GM19025 (cell line): ENCODE data around the gene FEM1B.

ENCODE experiments used
- ATAC-seq: cut with Tn5 transposase; IDR thresholded peaks from one replicate; pipeline ENCODE4 v1.9.1; 2021; ENCODE audit warnings: mild to moderate bottlenecking, low read depth, moderate library complexity; ENCODE audit not compliant: unreplicated experiment

The FEM1B gene

DNA sequence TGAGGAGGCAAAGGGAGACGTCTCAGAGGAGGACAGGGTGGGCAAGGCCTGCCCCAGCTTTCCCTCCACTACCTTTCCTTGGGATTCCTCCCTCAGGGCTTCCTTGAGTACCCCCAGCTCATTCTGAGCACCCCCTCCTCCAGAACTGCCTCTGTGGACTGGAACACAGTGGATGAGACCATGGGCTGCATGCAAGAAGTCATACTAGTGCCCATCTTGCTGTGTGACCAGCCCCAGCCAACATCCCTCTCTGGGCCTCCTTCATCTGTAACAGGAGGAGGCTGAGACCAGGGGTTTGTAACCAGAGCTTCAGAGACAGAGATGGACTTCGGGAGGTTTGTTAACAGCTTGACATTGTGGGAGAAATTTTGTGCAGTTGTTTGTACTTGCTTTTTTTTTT, 25.6 kb downstream of the FEM1B start:
- no peak for ATAC-seq

DNA sequence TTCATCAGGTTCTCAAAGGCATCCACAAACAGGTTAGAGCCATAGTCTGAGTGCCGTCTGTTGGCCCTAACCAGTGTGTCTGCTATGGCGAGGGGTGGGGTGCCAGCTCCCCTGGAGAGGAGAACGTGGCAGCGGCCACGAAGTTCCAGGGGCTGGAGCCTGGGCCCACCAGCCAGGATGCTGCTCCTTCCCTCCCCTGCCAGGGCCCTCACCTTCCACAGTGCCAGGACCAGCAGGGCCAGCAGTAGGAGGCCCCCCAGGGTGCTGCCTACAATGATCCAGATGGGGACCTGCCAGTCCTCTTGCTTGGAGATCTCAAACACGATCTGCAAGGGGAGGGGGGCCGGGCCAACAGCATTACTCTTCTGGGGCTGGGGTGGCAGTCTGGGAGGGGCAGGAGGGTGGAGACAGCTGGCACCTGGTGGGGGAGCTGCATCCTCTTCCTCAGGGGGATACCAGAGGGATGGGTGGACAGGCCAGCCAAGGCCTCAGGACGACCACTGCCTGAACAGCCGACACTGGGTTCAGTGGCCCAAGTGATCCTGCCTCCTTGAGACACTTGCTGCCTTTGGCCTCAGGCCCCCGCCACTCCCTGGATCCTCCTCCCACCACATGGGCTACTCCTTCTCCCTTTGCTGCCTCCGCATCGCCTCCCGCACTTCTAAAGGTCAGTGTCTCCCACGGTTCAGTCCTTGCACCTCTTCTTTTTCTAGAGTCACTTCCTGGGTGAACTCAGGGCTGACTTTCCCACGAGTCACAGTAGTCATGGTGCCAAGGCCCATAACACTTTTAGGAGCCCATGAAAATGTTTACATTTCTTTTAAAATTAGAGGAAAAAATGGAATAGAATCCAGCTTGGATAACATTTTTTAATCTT, 26.3 kb downstream of the FEM1B start:
- ATAC-seq = no peak

DNA sequence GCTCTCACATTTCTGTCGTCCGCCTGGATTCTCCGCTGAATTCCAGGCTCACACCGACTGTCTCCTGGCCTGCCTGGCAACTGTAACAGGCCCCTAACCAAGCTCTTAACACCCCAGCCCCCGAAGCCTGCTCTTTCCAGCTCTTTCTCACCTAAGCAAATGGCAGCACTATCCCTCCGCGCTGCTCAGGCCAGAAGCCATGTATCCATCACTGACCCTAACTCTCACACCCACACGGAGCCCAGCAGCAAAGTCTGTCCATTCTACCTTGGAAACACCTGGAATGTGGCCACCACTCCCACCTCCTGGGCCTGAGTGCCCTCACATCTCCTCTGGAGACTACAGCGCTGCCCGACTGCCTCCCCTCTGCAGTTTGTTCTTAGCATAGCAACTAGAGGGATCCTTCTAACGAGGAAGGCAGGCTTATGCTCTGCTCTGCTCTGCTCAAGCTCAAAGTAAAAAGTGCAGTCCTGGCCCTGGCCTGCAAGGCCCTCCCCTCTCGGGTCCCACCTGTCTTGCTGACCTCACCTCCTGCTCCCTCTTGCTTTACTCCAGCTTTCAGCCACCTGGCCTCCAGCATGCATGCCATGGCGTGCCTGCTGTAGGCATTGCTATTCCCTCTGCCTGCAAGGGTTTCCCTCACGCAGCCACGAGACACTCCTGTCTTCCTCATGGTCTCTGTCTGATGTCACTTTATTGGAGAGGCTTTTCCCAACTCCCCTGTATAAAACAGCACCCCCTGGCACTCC, 27.2 kb downstream of the FEM1B start:
- no peak for ATAC-seq

- no peak for ATAC-seq
Observed at GRCh38 chr15:68305420-68305871, 27.9 kb downstream of the FEM1B start.

DNA sequence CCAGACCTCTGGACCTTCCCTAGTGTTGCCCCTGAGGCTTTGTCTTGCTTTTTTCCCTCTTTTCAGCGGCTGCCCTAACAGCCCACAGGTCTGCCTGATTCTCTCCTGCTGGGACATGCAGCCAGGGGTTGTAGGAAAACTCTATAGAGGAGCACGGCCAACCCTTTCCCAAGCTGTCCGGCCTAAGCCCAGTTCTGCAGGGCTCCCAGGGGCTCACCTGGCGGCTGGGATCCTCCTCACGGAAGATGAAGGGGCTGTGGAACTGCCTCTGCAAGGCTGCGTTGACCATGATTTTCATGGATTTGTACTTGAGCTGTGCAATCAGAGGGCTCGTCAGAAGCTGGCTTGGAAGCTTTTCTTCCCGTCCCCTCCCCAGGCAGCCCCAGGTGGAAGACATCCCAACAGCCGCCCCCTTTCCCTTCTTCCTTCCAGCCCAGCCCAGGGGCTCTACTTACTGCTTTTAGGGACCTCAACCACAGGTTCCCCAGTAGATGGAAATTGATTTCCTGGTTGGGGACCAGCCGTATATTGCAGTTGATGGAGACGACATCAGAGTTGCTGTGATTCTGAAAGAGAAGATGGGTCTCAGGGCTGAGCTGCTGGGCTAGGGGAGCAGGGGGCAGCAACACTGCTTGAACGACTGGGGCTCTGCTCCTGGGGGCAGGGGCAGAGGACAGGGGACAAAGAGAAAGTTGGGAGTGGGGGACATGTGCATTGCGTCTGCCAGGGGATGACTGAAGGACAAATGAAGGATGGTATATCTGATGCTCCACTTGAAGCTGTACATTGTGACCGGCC, 29.8 kb downstream of the FEM1B start:
- no peak for ATAC-seq

GRCh38 chr15:68309024-68309423, 31.5 kb downstream of the FEM1B start:
- ATAC-seq = no peak

- ATAC-seq = no peak
Observed at GRCh38 chr15:68310178-68310803, 32.7 kb downstream of the FEM1B start.

- ATAC-seq = no peak
Observed at GRCh38 chr15:68310804-68311463, 33.4 kb downstream of the FEM1B start.

GRCh38 chr15:68311464-68311835, 33.9 kb downstream of the FEM1B start:
- ATAC-seq = no peak

DNA sequence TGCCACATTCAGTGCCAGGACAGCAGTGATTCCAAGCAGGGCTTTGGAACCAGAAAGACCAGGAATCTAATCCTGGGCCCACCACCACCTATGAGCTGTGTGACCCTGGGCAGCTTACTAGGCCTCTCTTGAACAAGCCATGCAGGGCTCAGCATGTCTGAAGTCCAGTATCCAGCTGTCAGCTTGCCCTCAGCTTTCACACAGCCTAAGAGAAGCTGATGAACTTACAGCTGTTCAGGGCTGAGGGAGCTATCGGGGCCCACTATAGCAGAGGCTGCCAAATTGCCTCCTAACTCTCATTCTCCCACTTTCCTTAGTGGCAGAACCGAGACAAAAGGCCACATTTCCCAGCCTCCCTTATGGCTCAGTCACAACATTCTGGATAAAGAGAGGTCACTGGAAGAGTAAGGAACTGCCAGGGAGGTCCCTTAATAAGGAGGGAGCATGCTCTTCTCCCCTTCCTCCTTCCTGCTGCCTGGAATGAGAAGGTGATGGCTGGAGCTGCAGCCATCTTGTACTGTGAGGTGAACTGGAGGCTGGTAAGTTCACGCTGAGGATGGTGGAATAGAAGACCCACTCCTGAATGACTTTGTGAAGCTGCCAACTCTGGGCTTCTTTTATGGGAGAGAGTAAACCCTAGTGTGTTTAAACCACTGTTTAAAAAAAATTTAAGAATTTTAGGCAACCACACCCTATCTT, 34.5 kb downstream of the FEM1B start:
- ATAC-seq = no peak

DNA sequence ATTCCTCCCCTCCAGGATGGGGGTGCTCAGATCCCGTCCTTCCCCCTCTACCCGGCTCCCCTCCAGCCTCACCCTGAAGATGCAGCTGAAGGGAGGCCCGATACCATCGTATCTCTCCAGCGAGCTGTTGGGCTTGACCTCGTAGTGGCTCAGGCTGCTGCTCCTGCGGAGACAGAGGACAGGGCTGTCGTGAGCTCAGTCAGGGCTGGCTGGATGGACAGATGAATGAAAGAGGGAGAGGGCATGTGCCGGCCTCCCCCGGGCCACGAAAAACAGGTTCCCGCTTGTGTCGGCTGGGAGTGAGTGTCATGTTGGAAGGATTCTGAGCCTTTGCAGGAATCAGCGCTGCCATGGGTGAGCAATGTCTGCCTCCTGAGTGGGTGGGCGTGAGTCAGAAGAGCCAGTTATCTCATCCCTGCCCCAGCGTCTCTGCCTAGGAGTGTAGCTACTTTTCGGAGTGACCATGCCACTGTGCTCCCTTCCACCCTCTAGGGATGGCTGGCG, 35.2 kb downstream of the FEM1B start:
- no peak for ATAC-seq

GRCh38 chr15:68313501-68314410, 36.2 kb downstream of the FEM1B start:
- no peak for ATAC-seq

GRCh38 chr15:68314563-68314962, 37.0 kb downstream of the FEM1B start:
- no peak for ATAC-seq

- ATAC-seq = no peak
Observed at GRCh38 chr15:68315035-68315434, 37.5 kb downstream of the FEM1B start.

- ATAC-seq = no peak
Observed at GRCh38 chr15:68315495-68316031, 38.0 kb downstream of the FEM1B start.

DNA sequence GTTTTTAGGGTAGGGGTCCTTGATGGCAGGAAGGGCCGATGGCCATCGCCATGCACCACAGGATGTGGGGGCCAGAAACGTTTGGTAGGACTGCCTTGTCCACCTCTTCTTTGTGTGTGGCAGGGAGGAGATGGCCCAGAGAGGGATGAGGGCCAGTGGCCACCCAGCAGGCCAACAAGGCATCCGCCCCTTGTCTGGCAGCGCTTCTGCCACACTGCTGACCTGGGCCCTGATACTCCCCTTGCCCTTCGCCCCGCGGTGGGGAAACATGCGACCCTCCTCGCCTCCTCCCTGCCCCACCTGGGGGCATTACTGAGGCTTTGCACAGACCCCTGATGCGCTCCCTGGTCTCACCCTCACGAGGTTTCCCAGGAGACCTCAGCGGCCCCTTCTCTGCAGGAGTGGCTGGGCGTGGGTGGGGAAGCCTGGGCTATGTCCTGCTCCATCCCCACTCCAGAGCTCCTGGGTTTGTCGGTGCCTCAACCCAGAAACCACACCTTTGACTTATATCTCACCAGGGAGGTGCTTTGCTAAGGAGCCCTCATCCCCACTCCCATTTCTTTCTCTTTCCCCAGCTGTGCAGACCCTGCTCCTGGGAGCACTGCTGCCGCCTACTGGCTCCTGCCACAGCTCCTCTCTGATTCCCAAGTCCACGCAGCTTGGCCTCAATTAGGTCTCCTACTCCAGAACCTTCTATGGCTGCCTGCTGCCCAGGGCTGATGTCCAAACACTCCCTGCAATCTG, 38.7 kb downstream of the FEM1B start:
- no peak for ATAC-seq

GRCh38 chr15:68317281-68318007, 39.9 kb downstream of the FEM1B start:
- no peak for ATAC-seq
